Renal pelvis (tissue), 4 donors: ENCODE results near the gene EIF4ENIF1. TPM values are rescaled to one million over a fixed set of nuclear protein-coding genes. Genes with fewer than 3 reads are reported as not detected.
"Not testable (repeated sequence)": the region's sequence is repeated elsewhere in the genome, so short reads cannot be mapped to it uniquely, and the experiment has no call there.

Source experiments
- DNase-seq: peaks from one replicate; pipeline ENCODE4 v3.0.0-alpha.2; 2013
- polyA plus RNA-seq, 3 donors: library from polyadenylated mRNA; unstranded; fragments of 120-200 nt; gene quantifications; one replicate each; pipeline ENCODE4 v1.2.1, GENCODE V29; 2013; ENCODE audit not compliant: insufficient read length in 3 of 3

The EIF4ENIF1 gene
- polyA plus RNA-seq, 3 donors = 45.0 to 51.3 (median 50.9) TPM

DNA sequence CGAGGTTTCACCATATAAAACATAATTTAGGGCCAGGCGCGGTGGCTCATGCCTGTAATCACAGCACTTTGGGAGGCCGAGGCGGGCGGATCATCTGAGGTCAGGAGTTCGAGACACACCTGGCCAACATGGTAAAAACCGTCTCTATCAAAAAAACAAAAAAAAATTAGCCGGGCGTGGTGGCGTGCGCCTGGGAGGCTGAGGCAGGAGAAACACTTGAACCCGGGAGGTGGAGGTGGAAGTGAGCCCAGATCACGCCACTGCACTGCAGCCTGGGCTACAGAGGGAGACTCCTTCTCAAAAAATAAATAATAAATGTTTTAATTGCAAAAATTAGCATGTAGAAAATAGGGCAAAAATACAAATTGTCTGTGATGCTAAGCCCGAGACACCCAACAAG, 5.7 kb upstream of the EIF4ENIF1 start:
- no peak for DNase-seq

DNA sequence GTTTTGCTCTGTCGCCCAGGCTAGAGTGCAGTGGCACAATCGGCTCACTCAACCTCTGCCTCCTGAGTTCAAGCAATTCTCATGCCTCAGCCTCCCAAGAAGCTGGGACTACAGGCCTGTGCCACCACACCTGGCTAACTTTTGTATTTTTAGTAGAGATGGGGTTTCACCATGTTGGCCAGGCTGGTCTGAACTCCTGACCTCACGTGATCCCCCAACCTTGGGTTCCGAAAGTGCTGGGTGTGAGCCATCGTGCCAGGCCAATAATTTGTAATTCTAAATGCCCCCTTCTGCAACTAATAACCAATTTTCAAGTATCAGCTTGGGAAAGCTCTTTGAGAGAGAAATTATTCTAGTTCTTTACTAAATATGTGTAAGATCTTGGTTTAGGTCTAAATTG, 3.7 kb upstream of the EIF4ENIF1 start:
- DNase-seq = not testable (repeated sequence)

DNA sequence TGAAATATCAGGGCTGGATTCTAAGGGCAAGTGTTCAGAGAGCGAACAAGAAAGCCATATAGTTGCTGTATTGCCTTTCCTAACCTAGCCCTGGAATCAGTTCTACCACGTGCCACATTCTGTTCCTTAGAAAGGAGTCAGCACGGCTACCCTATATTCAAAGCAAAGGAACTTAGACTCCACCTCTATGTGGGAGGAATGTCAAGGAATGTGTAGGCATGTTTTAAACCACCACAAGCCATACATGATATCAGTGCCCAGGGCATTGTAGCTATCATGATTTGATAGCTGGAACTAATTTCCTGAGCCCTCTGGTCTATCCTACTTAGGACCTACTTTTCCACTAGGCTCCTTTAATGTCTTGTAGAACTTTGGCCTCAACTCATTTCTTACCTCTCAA, 2.5 kb upstream of the EIF4ENIF1 start:
- no peak for DNase-seq

DNA sequence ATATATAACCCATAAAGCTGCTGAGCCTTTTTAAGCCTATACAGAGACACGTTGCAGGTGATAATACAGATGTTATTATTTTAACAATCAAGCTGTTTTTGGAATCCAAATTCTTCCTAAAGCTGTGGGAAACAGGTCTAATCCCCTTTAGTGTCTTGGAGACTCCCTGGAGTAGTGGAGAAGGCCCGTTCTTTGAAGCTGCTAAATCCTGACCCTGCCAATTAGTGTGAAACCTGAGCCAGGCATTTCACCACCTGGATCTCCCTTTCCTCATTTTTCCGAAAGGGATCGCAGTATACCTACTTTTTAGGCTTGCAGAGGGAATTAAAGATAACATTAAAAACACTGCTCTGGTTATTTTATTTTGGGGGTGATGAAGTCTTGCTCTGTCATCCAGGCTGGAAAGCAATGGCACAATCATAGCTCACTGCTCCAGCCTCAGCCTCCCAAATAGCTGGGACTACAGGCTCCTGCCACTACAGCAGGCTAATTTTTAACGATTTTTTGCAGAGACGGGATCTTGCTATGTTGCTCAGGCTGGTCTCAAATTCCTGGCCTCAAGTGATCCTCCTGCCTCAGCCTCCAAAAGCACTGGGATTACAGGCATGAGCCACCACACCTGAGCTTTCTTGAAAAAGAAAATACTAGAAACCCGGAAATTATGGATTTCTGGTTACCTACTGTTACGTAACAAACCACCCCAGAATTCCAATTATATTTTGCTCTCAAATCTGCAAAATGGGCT, 1.7 kb upstream of the EIF4ENIF1 start:
- no peak for DNase-seq

DNA sequence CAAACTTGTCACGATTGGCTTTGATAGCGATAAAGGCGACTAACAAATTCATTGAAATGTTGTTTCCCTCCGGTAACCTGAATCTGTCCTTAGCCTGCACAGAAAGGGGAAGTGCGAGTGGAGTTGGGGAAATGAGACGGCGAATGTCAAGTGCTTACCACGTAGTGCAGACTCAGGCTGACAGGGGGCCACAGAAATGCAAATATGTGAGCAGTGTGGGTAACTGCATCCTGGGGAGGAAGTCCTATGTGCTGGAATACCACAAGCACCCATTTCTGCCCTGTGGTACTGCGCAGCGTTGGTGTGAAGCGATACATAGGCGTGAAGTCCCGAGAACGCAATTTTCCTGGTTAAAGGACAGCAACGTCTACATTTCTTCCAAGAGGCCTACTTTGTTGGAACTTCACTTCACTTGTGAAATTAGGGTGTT, 869 bp upstream of the EIF4ENIF1 start:
- DNase-seq = peak; percentile 41

DNA sequence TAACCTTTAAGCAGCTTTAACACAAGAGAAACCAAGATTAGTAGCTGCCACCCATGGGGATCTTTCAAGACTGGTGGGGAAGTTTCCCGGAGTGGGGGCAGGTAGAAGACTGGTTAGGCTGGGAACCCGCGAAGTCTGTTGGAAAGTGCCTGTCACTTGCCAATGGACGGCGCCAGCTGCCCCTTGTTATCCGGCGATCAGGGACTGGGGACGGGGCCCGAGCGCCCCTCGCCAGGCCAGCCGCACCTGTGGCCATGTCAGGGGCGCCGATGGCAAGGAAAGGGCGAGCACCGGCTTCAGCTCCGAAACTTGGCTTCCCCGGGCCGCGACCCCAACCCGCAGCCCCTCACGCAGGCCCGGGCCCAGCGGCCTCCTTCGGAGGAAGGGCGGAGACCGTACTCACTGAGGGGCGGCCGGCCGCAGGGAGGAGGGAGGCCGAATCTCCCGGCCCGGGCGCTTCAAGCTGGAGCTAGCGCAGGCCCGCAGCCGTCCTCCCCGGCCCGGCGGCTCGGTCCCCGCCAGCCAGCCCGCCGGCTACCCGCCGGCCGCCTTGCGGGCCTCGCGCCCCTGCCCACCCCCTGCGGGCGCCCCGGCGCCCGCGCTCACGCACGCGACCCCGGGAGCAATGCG, 539 bp downstream of the EIF4ENIF1 start:
- peak; percentile 28 for DNase-seq

DNA sequence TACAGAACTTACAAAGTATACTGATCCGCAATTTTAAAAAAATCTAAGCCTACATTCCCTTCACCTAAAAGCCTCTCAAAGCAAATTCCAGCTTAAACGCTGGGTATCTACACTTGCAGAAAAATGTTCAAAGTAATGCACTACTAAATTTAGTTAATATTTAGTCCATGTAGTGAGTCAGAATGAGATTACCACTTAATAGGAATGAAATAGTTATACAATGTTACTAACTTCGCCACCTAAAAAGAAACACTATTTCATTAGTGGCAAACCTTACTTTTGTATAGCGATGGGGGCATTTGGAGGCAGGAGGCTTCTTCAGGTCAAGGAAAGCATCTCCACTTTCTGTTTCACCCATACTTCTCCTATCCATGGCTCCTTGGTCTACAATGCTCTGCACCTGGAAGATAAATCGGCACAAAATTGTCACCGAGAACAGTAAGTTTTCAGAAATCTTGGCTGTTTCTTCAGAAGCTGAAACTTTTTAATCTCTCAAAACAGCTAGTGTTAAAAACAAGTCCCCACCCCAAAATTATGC, 1.2 kb downstream of the EIF4ENIF1 start:
- DNase-seq = no peak

DNA sequence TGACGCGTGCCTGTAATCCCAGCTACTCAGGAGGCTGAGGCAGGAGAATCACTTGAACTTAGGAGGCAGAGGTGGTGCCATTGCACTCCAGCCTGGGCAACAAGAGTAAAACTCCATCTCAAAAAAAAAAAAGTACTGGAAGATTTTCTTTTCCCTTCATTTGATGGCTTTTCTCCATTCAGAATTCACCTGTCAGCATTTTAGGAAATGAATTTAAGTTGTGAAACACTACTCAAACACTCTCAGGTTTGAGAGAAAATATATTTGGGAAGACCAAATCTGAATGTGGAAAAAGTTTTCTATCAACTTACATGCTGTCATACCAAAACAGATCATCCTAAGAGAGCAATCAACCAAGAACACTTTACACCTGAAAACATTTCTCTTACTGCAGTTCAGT, 2.7 kb downstream of the EIF4ENIF1 start:
- DNase-seq = no peak

DNA sequence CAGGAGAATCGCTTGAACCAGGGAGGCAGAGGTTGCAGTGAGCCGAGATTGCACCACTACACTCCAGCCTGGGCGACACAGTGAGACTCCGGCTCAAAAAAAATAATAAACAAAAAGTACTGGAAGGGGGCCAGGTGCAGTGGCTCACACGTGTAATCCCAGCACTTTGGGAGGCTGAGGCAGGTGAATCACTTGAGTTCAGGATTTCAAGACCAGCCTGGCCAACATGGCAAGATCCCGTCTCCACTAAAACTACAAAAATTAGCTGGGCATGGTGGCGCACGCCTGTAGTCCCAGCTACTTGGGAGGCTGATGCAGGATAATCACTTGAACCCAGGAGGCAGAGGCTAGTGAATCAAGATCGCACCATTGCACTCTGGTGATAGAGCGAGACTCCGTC, 3.3 kb downstream of the EIF4ENIF1 start:
- DNase-seq = not testable (repeated sequence)

DNA sequence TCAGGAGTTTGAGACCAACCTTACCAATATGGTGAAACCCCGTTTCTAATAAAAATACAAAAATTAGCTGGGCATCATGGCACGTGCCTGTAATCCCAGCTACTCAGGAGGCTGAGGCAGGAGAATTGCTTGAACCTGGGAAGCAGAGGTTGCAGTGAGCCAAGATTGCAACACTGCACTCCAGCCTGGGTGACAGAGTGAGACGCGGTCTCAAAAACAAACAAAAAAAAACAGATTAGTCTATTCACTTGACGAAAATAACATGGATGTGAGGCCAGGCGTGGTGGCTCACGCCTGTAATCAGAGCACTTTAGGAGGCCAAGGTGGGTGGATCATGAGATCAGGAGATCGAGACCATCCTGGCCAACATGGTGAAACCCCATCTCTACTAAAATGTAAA, 7.2 kb downstream of the EIF4ENIF1 start:
- DNase-seq = not testable (repeated sequence)

DNA sequence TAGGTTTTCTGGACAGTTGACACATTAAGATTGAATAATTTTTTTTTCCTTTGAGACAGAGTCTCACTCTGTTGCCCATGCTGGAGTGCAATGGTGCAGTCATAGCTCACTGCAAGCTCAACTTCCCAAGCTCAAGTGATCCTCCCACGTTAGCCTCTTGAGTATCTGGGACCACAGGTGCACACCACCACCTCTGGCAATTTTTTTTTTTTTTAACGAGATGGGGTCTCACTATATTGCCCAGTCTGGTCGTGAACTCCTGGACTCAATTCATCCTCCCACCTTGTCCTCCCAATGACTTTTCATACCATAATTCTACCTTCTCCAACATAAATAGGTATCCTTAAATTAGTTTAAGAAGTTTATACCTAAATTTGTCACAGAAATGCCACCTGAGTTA, 8.5 kb downstream of the EIF4ENIF1 start:
- no peak for DNase-seq

DNA sequence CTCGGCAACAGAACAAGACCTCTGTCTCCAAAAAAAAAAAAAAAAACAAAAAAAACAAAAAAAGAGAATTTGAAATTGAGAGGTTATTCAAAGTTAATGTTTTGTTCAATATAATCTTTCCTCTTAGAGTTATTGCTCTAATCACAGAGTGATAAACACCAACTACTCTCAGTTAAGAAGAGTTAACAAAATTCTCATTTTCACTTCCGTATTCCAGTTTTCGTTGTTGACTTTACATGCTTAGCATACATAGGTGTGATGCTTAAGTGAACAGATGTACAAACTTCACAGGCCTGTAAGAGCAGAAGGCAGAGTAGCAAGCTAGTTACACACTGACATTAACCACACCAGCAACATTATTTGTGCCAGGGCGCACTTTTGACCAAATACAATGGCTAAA, 12.3 kb downstream of the EIF4ENIF1 start:
- DNase-seq = no peak

DNA sequence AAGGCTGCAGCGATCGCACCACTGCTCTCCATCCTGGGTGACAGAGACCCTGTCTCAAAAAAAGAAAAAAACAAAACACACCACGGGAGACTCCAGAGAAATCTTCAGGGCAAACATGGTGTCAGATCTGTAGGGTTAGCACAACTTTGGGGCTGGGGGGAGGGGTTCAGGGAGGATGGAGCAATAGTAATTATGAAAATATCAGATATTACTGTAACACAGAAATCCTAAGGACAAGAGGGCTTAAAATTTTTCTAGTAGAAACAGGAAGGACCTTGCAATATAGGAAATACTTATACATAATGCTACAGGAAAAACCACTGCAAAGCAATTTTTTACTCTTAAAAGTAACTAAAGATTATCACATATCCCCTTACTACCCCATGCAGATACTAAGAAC, 13.8 kb downstream of the EIF4ENIF1 start:
- DNase-seq = no peak

DNA sequence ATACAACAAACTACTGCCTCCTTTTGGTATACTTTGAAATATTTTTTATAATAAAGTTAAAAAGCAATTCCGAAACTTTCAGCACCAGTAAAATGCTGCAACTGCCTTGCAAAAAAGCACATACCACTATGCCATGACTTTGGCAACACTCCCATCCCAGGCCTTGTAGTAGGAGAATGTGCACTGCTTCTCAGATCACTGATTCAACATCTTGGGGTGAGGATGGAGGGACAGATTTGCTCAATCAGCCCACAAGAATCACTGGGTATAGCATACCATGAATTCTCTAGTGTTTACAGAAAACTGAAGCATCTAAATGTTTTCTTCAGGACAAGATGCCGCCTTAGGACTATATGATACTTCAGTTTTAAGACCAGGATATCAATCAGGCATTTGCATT, 14.9 kb downstream of the EIF4ENIF1 start:
- no peak for DNase-seq

DNA sequence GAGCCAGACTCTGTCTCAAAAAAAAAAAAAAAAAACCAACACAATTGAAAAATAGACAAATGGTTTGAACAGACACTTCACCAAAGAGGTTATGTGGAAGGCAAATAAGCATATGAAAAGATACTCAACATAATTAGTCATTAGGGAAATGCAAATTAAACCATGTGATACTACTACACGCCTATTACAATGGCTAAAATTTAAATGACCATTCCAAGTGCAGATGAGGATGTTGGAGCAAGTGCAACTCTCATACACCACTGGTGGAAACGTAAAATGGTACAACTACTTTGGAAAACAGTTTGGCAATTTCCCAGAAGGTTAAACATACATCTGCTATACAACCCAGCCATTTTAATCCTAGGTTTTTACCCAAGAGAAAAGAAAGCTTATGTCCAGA, 24.3 kb downstream of the EIF4ENIF1 start:
- no peak for DNase-seq

DNA sequence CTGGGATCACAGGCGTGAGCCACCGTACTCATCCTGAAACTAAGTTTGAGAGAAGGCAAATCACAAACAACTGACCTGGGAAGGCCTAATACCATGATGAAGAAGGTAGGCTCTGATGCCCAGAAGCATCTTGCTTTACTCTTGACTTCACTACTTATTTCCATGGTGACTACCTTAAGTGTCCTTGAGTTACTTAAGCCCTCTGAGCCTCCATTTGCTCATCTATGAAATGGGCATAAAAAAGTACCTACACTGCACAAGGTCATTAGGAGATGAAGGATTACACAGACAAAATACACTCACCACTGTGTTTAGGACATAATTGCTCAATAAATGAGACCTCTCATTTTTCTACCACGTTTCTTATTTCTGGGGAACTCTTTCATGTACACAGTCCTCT, 27.9 kb downstream of the EIF4ENIF1 start:
- DNase-seq = no peak

DNA sequence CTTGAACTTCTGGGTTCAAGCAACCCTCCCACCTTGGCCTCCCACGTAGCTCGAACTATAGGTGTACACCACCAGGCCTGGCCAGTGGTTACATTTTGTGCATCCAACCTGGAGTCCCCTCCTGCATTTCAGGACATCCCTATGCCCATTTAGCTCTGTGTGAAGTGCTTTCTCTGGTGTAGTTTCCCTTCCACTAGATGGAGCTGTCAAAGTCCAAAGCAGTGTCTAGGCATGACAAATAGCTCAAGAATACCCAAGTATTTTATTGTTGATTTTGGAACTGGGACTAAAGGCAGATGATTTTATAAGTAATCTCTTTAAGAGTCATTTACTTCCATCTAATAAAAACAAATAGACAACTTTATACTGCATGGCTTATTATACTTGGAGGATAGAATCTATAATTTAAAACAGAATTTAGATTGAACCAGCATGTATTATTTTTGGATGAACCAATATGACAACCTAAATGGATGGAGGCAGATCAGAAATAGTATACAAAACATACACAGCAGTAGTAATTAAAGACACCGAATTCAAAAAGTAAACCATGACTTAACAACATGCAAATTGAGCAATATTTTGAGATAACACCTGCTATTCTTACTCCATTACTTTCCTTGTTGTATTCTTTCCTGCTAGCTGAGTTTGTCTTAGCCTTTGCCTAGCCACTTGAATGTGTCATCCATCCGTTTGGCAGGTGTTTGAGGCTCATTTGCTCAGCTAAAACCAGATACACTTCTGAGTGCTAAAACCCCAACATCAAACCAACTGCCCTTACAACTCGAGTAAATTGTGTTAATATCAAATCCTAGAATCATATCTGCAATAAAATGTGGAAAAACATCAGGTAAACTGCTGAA, 37.7 kb downstream of the EIF4ENIF1 start:
- DNase-seq = peak; percentile 9

DNA sequence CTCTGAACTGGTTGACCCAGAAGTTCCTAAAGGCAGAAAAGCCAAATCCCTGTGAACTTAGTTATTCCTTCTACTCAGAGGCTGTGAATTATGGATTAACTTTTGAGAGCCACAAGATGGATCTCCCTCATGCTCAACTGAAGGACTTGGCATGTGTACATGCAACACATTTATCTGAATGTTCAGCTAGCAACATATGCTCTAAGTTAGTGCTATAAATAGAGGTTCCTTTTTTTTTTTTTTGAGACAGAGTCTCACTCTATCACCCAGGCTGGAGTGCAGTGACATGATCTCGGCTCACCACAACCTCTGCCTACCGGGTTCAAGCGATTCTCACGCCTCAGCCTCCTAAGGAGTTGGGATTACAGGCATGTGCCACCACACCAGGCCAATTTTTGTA, 40.1 kb downstream of the EIF4ENIF1 start:
- no peak for DNase-seq

DNA sequence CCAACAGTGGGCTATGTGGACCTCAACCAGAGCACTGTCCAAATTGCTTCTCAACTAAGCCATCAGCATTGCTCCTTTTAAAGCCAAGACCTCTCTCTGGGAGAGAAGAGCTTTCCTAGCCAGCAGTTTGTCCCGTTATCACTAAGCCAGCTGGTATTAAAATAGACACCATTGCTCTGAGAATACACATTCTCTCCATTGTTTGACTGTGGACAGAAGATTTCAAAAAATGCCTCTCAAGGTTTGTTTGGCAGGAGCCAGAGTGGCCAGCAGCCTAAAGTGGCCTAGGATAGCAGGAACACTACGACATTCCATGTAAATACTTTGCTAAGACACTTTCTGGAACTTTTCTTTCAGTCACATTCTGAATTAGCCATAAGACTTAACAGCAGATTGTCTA, 41.3 kb downstream of the EIF4ENIF1 start:
- no peak for DNase-seq

DNA sequence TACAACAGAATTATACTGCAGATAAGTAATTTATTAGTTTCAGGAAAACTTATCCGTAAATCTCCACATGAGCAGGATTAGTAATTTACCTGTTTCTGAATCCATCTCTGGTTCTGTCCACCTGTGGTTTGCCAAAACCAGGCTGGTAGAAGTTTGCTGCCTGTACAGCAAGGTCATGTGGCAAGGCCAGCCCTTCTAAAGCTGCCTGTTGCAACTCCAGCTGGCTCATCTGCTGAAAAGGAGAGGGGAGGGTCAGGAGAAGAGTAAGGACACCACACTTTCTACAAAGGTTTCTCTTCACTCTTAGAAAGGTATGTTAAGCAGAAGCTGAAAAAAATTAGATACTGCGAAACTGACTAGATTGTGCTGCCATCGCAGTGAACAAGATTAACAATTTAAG, 42.3 kb downstream of the EIF4ENIF1 start:
- no peak for DNase-seq

DNA sequence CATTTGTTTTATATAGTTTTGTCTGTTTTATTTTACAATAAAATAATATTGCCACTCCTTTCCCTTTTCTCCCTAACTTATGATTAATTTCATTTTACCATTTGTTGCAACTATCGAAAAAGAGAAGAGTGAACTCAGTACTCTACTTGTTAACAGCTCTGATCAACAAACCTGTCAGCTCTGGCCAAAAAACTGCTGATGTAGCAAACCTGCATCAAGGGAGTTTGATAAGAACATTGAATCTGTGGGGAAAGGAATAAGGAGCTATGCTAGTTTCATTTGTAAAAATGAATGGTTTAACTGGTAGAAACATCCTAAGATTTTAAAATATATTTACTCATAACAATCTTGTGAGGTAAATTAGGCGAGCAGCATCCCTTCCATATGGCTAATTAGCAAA, 42.9 kb downstream of the EIF4ENIF1 start:
- no peak for DNase-seq

DNA sequence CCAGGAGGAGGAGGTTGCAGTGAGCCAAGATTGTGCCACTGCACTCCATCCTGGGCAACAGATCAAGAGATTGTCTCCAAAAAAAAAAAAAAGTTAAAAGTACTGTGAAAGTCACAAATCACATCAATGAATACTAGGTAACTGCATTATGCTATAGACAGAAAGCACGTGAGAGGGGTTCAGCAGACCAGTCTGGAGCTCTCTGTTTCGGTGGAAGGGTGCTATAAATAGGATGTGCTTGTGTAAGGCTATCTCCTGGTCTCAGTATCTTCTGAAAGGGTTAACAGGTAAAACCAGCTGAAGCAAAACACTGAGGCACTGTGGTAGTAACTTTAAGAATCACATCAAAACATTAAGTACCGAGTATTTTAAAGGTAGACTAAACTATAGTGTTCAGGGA, 43.4 kb downstream of the EIF4ENIF1 start:
- DNase-seq = no peak

DNA sequence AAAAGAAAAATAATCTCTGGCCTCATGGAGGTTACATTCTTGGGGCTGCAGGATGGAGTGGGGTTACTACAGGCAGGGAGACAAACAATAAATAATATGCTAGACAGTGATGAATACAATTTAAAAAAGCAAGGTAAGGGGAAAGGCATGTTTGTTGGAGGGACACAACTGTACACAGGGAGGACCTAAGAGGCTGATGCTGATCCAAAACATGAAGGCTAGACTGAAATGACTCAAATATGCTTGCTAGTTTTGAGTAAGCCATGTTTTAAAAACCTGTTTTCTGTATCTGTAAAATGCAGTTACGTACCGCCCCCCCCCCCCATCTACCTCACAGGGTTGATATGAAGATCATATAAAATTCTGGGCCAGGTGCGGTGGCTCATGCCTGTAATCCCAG, 44.0 kb downstream of the EIF4ENIF1 start:
- no peak for DNase-seq
